ENCODE measurements around the gene SRBD1.
A peak's percentile ranks its signal among the peaks of the same experiment; 100 is the strongest.

Gene SRBD1

DNA sequence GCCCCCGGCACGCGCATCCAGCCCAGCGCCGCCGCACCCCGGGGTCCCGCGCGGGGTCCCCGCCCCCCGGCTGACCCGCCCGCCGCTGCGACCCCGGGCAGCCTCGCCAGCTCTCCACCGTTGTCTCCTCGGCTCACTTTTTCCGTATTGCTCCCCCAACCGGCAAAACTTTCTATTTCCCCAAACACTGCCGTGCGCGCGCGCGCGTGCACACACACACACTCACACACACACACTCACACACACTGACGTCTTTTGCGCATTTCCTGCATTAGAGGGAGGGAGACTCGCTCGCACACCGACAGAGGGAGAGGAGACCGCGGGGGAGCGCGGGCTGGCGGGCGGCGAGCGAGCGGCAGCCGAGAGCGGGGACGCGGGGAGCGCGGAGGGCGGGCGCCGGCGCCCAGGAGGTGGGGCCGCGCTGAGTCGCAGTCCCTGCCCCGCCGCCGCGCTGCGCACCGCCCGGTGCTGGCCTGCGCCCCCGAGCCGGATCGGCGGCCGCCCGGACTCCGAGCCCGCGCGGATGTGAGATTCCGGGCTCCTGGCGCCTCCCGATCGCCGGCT lies 39.9 kb upstream of the SRBD1 start:
- H3K27ac ChIP-seq: peak overlapping the region; percentile 70
- TF ChIP-seq, protein P1, sequence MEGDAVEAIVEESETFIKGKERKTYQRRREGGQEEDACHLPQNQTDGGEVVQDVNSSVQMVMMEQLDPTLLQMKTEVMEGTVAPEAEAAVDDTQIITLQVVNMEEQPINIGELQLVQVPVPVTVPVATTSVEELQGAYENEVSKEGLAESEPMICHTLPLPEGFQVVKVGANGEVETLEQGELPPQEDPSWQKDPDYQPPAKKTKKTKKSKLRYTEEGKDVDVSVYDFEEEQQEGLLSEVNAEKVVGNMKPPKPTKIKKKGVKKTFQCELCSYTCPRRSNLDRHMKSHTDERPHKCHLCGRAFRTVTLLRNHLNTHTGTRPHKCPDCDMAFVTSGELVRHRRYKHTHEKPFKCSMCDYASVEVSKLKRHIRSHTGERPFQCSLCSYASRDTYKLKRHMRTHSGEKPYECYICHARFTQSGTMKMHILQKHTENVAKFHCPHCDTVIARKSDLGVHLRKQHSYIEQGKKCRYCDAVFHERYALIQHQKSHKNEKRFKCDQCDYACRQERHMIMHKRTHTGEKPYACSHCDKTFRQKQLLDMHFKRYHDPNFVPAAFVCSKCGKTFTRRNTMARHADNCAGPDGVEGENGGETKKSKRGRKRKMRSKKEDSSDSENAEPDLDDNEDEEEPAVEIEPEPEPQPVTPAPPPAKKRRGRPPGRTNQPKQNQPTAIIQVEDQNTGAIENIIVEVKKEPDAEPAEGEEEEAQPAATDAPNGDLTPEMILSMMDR (IDR thresholded peaks at IDR 0.05): peak; percentile 39
- TF ChIP-seq ZFX (IDR thresholded peaks at IDR 0.05; ENCODE audit: borderline replicate concordance): no peak

DNA sequence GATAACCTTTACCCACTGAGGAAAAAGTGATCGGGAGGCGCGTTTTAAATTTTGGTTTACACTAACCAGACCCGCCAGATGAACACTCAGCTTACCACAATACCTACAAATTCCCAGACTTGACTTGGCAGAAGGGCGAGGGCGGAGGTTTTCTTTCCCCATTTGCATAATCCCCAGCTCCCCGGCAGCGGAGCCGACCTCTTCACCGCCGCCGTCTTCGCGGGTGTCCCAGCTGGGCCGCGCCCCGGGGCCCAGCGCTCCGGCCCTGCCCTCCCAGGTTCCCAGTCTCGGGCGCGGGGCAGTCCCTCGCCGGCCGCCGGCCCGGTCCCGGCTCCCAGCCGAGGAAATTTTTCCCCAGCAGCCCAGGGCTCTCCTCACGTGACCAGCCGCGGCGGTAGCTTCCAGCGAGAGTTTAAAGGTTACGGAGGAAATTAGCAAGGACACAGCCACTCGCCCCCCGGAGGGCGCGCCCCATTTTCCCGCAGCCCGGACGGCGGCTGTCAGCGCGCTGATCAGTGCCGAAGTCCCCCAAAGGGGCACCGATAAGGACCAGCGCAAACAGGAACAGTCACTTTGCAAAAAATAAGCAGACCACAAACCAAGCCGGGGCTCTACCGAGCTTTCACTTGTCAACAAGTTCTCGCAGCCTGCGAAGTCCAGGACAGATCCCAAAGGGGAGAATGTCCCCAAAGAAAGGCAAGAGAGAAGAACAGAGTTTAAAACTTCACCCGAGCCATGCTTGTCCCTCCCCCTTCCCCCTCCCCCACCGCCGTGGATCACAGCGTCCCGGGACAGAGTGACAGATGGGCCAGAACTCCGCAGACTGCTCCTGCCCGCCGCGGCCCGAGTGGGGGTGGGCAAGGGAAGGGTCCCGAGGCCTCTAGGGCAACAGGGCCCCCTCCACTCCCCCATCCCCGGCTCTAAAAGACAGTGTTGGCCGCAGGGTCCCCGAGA lies 39.1 kb upstream of the SRBD1 start:
- no peak for TF ChIP-seq ZFX (IDR thresholded peaks at IDR 0.05; ENCODE audit: borderline replicate concordance)
- TF ChIP-seq, protein P1 (IDR thresholded peaks at IDR 0.05): no peak
- peak overlapping the region; percentile 70 for H3K27ac ChIP-seq

DNA sequence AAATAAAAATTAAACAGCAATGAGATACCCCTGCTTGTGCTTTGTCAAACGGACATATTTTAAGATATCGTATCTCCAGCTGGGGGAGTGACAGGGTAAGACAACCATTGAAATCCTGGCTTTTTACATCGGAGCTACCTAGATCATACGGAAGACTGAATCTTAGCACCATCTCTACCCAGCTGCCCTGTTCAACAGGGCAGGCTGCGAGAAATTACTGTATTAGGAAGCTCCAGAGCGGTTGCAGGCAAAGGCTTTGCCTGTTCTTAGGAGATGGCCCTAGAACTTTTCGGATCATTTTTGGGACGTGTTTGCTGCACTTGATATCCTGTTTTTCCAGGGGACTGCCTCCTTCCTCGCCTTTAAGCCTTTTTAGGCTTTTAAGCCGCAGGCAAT lies 38.4 kb upstream of the SRBD1 start:
- no peak overlapping the region for H3K27ac ChIP-seq
- TF ChIP-seq, protein P1 (IDR thresholded peaks at IDR 0.05): no peak
- TF ChIP-seq ZFX (IDR thresholded peaks at IDR 0.05; ENCODE audit: borderline replicate concordance): no peak

DNA sequence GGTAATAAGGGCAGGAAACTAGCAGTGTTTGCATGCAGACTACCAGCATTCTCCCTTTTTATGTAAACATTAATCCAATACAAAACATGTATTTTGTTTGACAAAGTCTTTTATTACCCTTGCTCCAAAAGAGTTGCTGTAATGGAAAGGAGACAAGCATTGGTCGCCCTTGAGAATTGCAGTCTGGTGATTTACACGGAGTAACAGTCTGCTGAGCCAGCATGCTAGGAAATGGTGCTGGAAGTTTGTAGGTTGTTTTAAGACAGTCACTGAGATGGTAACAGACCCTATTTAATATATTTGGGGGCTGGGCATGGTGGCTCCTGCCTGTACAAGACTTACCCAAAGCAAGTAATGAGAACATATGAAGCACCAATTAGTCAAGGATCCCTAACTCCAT lies 37.6 kb upstream of the SRBD1 start:
- TF ChIP-seq, protein P1 (IDR thresholded peaks at IDR 0.05): no peak
- no peak for TF ChIP-seq ZFX (IDR thresholded peaks at IDR 0.05; ENCODE audit: borderline replicate concordance)
- H3K27ac ChIP-seq: no peak overlapping the region

DNA sequence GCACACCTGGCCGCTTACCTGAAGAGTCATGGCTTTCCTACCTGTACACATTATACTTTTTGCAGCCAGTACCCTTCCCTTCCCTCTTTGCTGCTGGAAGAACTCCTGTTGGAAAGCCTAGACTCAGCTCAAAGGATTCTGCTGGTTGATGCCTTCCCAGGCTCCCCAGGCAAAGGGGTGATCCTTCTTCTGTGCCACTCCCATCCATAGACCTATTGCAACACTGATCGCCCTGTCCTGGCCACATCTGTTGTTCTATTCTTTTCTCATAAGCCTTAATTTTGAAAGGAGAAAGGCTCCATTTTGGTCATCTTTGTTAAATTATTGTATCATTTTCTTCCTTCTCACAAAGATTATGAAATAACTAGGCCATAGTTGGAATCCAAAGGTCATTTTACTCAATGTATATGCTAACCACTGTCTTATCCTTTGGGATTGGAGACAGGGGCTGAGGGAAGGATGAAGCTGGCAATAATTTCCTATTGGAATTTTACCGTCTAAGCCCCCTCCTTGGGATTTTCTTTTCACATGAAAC lies 37.0 kb upstream of the SRBD1 start:
- H3K27ac ChIP-seq: no peak overlapping the region
- TF ChIP-seq ZFX (IDR thresholded peaks at IDR 0.05; ENCODE audit: borderline replicate concordance): no peak
- TF ChIP-seq, protein P1 (IDR thresholded peaks at IDR 0.05): no peak

DNA sequence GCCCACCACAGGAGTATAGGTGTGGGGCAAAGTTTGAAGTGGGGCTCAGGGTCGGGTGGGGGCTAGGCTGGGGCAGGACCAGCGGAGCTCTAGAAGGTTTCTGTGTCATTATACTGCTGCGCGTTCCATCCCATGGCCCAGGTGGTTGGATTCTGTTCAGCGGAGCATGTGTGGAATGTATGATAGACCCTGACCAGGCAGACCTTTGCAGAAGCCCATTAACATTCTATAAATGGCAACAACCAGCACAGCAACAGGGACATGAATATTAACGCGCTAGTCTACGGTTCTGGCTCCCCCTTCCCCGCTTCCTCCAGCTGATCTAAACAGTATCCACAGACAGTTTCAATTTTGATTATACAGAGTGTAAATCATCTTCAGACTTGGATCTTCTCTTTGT lies 36.3 kb upstream of the SRBD1 start:
- H3K27ac ChIP-seq: no peak overlapping the region
- TF ChIP-seq, protein P1 (IDR thresholded peaks at IDR 0.05): no peak
- TF ChIP-seq ZFX (IDR thresholded peaks at IDR 0.05; ENCODE audit: borderline replicate concordance): no peak

DNA sequence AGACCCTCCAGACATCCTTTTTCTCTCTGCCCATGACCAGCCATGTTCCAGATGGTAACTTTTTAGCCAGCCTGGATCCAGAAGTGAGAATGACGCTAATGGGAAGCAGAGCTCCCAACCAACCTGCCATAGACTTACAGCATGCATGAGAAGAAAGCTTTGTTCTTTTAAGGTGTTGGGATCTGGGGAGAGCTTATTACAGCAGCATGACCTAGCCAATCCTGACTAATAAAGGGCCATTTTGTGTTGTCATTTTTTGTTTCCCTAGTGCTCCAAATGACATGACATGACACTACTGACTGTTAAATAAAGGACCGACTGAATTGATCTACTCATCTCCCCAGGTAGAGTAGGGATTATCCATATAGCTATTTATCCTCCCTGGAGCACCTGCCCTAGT lies 35.2 kb upstream of the SRBD1 start:
- TF ChIP-seq ZFX (IDR thresholded peaks at IDR 0.05; ENCODE audit: borderline replicate concordance): no peak
- TF ChIP-seq, protein P1 (IDR thresholded peaks at IDR 0.05): no peak
- H3K27ac ChIP-seq: no peak overlapping the region

Measured in 22Rv1 (cell line).